GM19463 (cell line): ENCODE data around the gene HIP1R.

Experiments
- ATAC-seq: cut with Tn5 transposase; IDR thresholded peaks from one replicate; pipeline ENCODE4 v1.9.1; 2021; ENCODE audit warnings: mild to moderate bottlenecking, moderate library complexity; ENCODE audit not compliant: unreplicated experiment

HIP1R gene

DNA sequence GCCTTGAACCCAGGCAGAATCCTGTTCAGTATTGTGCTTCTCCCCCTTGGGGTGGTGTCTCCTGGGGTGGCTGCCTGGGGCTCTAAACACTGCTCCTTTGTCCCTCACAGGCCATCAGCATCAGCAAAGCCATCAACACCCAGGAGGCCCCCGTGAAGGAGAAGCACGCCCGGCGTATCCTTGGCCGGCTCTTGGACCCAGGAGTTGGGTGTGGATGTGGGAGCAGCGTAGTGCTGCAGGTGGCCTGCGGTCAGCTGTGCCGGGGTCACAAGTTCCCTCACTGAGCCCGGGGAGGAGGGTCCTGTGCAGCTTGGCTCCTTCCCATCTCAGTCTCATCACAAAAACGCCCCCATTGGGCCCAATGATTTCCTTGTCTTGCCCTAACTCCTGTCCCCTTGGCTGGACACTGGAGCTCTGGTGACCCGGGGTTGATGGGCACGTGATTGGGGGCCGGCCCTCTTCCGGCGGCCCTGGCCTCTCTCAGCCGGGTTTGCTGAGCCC lies 12.7 kb downstream of the HIP1R start:
- ATAC-seq = no peak

DNA sequence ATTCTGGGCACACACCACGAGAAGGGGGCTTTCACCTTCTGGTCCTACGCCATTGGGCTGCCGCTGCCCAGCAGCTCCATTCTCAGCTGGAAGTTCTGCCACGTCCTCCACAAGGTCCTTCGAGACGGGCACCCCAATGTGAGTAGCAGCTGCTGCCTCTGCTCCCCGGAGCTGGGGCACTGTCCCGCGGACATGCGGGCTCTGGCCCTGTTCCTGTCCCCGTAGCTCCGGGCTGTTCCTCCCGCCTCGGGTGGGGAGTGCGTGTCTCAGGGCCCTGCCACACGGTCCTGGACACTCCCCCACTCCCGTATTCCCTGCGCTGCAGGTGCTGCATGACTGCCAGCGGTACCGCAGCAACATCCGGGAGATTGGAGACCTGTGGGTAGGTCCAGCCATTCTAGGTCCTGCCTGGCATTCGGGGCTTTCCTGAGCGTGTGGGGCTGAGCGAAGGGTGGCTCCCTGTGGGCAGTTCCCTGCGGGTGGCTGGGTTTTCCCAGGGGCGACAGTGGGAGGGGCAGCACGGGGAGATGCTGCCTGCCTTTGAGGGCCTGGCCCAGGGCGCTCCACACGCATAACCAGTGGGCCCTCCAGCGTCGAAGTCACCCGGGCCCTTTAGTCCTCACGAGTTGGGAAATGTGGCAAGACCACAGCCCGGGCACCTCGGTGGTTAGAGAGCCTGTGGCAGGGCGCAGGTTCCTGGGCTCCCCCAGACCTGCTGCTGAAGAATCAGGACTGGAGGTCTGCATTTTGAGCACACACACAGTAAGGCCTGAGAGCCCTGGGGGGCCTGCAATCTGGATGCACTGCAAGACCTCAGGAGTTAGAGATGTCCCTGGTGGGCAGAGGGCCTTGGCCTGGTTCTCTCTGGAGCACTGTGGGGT lies 13.5 kb downstream of the HIP1R start:
- ATAC-seq = no peak

DNA sequence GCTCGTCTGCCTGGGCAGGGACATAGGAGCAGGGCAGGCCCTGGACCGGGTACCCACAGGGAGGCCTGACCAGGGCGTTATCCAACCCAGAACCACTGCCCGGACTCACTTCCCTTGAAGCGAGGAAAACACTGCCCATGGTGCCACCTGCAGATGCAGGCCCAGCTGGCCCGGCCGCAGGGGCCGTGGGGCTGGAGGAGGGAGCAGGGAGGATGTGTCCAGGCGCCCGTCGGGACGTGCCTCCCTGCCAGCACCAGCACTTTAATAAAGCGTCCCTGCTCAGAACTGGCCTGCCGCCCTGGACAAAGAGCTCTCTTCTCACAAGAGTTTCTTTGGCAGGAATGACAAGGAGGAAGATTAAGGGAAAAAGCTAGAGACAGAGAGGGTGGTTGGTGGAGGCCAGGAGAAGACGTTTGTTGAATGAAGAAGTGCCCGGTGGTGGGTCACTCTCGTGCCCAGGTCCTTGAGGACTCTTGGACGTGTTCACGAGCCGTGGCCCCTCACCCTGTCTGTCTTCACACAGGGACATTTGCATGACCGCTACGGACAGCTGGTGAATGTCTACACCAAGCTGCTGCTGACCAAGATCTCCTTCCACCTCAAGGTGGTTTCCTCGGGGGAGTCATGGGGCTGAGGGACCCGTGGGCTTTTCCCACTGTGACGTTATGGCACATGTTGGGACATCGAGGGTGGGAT lies 14.2 kb downstream of the HIP1R start:
- ATAC-seq = no peak

DNA sequence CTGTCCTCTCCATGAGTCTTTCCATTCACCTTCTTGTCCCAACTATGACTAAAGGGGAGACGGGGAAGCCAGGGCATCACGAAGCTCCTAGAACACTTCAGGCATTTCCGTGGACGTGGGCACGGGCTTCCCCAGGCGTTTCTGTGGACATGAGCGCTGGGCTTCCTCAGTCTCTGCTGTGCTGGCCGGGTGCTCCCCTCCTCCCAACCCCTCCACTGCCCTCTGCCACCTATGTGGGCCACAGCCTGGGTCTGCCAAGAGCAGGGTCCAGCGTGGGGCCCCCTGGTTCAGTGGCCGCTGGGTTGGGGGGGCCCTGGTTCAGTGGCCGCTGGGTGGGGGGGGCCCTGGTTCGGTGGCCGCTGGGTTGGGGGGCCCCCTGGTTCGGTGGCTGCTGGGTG lies 14.8 kb downstream of the HIP1R start:
- no peak for ATAC-seq

DNA sequence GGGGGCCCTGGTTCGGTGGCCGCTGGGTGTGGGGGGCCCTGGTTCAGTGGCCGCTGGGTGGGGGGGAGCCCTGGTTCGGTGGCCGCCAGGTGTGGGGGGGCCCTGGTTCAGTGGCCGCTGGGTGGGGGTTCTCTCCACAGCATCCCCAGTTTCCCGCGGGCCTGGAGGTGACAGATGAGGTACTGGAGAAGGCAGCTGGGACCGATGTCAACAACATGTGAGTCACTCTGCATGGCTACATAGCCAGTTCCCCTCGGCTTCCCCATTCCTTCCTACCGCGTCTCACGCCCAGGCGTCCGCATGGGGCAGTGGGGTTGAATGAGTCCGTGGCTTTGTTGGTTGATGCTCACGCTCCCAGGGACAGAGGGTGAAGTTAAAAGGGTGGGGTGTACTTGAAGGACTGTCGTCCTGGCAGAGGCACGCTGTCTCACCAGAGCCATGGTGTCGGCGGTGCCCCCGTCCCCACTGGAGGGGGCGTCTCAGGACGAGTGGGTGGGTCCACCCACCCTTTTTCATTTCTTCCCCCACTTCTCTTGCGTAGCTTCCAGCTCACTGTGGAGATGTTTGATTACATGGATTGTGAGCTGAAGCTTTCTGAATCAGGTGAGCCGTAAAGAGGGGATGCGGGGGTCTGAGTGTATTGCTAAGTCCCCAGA lies 15.6 kb downstream of the HIP1R start:
- no peak for ATAC-seq

DNA sequence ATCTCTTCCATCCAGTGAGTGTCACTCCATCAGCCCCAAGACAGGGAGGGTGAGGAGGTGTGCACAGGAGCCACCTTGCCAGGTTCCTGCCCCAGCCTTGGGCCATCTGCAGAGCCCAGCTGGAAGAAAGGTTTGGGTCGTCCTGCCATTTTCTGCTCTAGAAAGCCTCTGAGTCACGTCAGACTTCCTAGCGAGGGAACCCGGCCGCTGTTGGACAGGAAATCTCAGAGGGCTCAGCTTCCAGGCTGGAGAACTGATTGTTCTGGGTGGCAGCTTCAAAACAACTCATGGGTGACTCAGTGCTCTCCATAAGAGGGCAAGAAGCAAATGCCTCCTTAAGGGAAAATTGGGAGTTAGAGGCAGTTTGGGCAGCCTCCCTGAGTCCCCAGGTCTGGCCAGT lies 16.6 kb downstream of the HIP1R start:
- ATAC-seq = no peak

- no peak for ATAC-seq
Measured at GRCh38 chr12:122852336-122853275, 17.3 kb downstream of the HIP1R start.

DNA sequence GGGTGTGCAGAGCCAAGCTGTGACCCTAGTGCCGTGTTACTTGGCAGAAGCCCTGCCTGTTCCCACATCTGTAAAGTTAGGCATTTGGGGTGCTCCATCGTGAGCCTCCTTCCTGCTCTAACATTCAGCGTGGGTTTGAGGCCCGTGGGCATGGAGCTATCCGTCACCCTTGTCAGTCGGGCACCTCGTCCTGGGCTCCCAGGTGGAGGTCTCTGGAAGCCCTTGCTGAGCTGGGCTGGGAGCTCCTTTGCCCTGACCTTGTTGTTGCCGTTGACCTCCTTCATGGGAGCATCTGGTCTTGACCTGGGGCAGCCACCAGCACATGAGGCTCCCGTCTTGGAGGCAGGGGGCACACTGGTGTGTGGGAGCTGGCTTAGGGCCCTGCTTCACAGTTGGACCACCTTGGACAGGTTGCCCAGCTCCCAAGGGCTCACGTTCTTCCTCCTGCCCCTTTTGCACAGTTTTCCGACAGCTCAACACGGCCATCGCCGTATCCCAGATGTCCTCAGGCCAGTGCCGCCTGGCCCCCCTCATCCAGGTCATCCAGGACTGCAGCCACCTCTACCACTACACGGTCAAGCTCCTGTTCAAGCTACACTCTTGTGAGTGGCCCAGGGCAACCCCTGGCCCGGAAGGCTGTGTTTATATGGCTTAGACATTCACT lies 18.5 kb downstream of the HIP1R start:
- no peak for ATAC-seq

DNA sequence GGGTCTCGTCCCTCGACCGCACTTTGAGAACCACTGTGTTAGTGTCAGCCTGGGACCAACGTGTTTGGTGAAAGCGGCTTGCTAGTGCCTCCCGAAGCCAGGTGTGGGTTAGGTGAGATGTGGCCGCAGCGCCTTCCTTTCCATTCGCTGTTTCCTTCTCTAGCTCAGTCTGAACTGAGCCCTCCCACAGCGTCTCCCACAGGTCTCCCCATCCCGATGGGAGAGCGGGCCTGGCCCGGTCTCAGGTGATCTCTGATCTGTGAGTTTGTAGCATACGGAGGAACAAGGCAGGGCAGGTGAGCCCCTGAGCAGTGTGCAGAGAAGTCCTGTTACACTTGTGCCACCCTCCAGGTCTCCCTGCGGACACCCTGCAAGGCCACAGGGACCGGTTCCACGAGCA lies 19.3 kb downstream of the HIP1R start:
- no peak for ATAC-seq

GRCh38 chr12:122855071-122855829 lies 20.0 kb downstream of the HIP1R start:
- no peak for ATAC-seq

GRCh38 chr12:122855928-122856831 lies 20.9 kb downstream of the HIP1R start:
- ATAC-seq = no peak

GRCh38 chr12:122856999-122857671 lies 21.9 kb downstream of the HIP1R start:
- ATAC-seq = no peak

DNA sequence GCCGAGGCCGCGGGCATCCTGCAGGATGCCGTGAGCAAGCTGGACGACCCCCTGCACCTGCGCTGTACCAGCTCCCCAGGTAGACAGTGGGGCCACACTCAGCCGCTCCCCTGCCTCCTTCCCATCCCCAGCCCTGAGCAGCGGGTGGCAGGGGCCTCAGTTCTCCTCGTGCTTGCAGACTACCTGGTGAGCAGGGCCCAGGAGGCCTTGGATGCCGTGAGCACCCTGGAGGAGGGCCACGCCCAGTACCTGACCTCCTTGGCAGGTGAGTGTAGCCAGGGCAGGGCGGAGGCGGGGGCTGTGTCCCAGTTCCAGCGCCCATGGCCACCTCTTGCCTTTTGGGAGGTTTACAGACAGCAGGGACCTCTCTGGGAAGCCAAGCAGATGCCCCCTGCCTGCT lies 22.9 kb downstream of the HIP1R start:
- no peak for ATAC-seq

DNA sequence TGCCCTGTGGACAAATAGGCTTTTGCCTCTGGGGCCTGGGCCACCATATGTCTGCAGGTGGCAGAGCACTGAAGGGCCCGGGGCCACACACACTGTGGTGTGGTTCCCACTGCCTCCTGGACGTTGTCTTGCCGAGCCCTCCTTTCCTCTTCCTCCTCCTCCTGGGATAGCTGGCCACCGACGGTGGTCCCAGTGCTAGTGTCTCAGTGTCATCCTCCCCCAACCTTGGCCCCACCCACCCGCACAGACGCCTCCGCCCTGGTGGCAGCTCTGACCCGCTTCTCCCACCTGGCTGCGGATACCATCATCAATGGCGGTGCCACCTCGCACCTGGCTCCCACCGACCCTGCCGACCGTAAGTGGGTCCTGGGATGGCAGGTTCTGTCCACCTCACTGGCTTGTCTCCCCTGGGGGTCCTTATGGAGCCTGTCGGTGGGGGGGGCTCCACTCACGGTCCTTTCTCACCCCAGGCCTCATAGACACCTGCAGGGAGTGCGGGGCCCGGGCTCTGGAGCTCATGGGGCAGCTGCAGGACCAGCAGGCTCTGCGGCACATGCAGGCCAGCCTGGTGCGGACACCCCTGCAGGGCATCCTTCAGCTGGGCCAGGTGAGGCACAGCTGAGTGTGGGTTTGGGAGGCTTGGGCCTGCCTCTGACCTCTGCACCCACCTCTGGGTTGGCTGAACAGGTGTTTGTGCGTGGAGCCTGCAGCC lies 23.5 kb downstream of the HIP1R start:
- ATAC-seq = no peak

GRCh38 chr12:122859303-122860039 lies 24.2 kb downstream of the HIP1R start:
- ATAC-seq = no peak
